Esophagus (tissue), 2 donors: ENCODE results near the gene RNF152. TPM values are rescaled to one million over a fixed set of nuclear protein-coding genes. Genes with fewer than 3 reads are reported as not detected.

Experiments used
- H3K27ac ChIP-seq, 2 donors: one replicate each; pipeline ENCODE4 v1.5.1; 2013; ENCODE audit warnings: low read depth in 2 of 2, mild to moderate bottlenecking in 2 of 2, inconsistent platforms in 1 of 2, low read length in 1 of 2, moderate library complexity in 1 of 2
- H3K27me3 ChIP-seq, 2 donors: one replicate each; pipeline ENCODE4 v1.6.1; 2013; ENCODE audit warnings: low read length in 2 of 2, control low read depth in 1 of 2, mild to moderate bottlenecking in 1 of 2; ENCODE audit not compliant: insufficient read depth in 2 of 2, control insufficient read depth in 1 of 2
- H3K36me3 ChIP-seq, 2 donors: one replicate each; pipeline ENCODE4 v1.6.1; 2013; ENCODE audit warnings: low read length in 1 of 2; ENCODE audit not compliant: control insufficient read depth in 2 of 2, insufficient read depth in 2 of 2
- H3K4me1 ChIP-seq, 2 donors: one replicate each; pipeline ENCODE4 v1.6.1; 2013; ENCODE audit warnings: low read length in 1 of 2; ENCODE audit not compliant: control insufficient read depth in 2 of 2, insufficient read depth in 2 of 2
- H3K4me3 ChIP-seq, 2 donors: one replicate each; pipeline ENCODE4 v1.5.1; 2013; ENCODE audit warnings: low read length in 2 of 2, mild to moderate bottlenecking in 2 of 2, low read depth in 1 of 2, moderate library complexity in 1 of 2
- H3K9me3 ChIP-seq, 2 donors: one replicate each; pipeline ENCODE4 v1.6.1; 2013; ENCODE audit warnings: mild to moderate bottlenecking in 2 of 2, low read depth in 1 of 2, low read length in 1 of 2, moderate library complexity in 1 of 2; ENCODE audit not compliant: control insufficient read depth in 2 of 2, insufficient read depth in 1 of 2
- WGBS, 2 donors: extraction: QIAGEN DNeasy Blood & Tissue Kit; methylation state at CpG; one replicate each; pipeline ENCODE4 v1.1.7; 2013; 5-methylcytosine and 5-hydroxymethylcytosine counted together
- polyA plus RNA-seq, 2 donors: library from polyadenylated mRNA; stranded (reverse); fragments of 200-250 nt; gene quantifications; one replicate each; pipeline ENCODE4 v1.2.3, GENCODE V29; 2013
- donor health status: healthy with polysubstance abuse.
- donor health status: Bipolar disorder and iron deficiency.

Gene RNF152
- polyA plus RNA-seq, 2 donors, result 1.2 to 2.1 TPM

GRCh38 chr18:61896118-61896517 lies 3.3 kb upstream of the RNF152 start:
- no peak overlapping the region for H3K4me3 ChIP-seq
- H3K4me1 ChIP-seq, result peaks cover 0 to 8% of the 10 kb centered on the region in 2 donors
- no peaks in the 10 kb centered on the region for H3K9me3 ChIP-seq
- no peaks in the 10 kb centered on the region for H3K27me3 ChIP-seq
- peak overlapping the region in 1 of 2 donors; percentile 45 for H3K27ac ChIP-seq
- no peaks in the 10 kb centered on the region for H3K36me3 ChIP-seq
- WGBS, 2 donors, result 93% methylated on average over 1 of the region's 1 CpG

- H3K27ac ChIP-seq, result peak overlapping the region; percentile 60 to 78
- no peaks in the 10 kb centered on the region for H3K9me3 ChIP-seq
- peaks cover 0 to 8% of the 10 kb centered on the region in 2 donors for H3K4me1 ChIP-seq
- H3K4me3 ChIP-seq, result peak overlapping the region; percentile 76 to 78
- H3K27me3 ChIP-seq, result no peaks in the 10 kb centered on the region
- H3K36me3 ChIP-seq, result peaks cover 0 to 3% of the 10 kb centered on the region in 2 donors
- WGBS, 2 donors, result 18 to 19% methylated on average over 28 of the region's 28 CpGs
Measured at GRCh38 chr18:61894751-61895524, 2.1 kb upstream of the RNF152 start.

GRCh38 chr18:61893971-61894750 lies 1.4 kb upstream of the RNF152 start:
- H3K9me3 ChIP-seq, result no peaks in the 10 kb centered on the region
- H3K27ac ChIP-seq, result peak overlapping the region; percentile 60 to 78
- H3K27me3 ChIP-seq, result no peaks in the 10 kb centered on the region
- WGBS, 2 donors, result 0 to 1% methylated on average over 89 to 95 of the region's 95 CpGs
- H3K4me3 ChIP-seq, result peak overlapping the region; percentile 76 to 78
- H3K36me3 ChIP-seq, result peaks cover 0 to 5% of the 10 kb centered on the region in 2 donors
- peaks cover 0 to 8% of the 10 kb centered on the region in 2 donors for H3K4me1 ChIP-seq

DNA sequence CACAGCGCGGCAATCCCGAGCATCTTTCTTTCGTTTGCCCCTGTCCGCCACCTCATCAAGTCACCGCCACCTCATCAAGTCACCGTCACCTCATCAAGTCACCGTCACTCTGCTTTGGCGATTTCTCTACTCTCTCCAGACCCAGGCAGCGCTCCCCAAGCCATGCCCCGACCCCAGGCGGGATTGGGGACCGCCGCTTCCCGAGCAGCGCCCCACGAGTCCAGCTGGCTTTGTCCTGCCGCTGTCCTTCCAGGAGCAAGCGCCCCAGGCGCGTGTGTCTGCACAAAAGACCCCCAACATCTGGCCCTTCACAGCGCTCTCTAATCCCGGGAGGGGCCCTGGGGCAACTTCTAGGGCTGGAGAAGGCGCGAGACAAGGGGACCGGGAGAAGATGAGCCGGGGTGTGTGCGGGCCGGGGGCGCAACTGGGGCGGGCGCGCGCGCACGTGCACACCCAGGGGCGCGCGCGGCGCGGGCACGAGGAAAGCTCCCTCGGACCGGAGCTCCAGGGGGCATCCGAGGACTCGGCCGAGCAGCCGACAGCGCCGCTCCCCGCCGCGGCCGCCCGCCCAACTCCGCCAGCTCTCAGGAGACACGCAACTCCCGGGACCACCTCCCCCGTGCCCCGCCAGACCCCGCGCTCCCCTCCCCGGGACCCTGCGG lies 633 bp upstream of the RNF152 start:
- Histone ChIP-seq H3K36me3 (peaks cover 0 to 5% of the 10 kb centered on the region in 2 donors), H3K4me3 (peak overlapping the region; percentile 76 to 78), H3K27me3 (no peaks in the 10 kb centered on the region), H3K9me3 (no peaks in the 10 kb centered on the region), H3K27ac (peak overlapping the region; percentile 44 to 78), H3K4me1 (peaks cover 0 to 8% of the 10 kb centered on the region in 2 donors)
- WGBS, 2 donors, result 1% methylated on average over 40 to 65 of the region's 65 CpGs

DNA sequence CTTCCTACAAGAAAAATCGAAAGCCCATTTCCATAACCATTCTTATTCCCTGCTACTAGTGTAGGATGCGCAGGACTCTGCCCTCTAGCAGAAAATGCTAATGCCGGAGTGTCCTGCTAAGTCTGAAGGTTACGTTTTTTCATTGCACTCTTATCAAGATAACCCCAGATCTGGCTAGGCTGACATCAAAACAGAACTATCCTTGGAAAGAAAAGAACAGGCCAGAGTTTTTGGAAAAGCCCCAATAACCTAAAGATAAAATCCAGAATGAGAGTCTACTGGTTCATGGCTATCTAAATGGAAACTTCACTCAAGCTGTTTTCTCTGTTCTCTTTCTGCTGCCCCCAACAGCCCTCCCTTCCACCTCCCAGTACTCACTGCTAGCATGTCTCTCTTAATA lies 913 bp downstream of the RNF152 start:
- H3K9me3 ChIP-seq, result no peaks in the 10 kb centered on the region
- H3K4me1 ChIP-seq, result peaks cover 0 to 8% of the 10 kb centered on the region in 2 donors
- no peak overlapping the region for H3K4me3 ChIP-seq
- WGBS, 2 donors, result 61 to 84% methylated on average over 4 of the region's 4 CpGs
- no peaks in the 10 kb centered on the region for H3K27me3 ChIP-seq
- H3K36me3 ChIP-seq, result peaks cover 0 to 5% of the 10 kb centered on the region in 2 donors
- H3K27ac ChIP-seq, result no peak overlapping the region

- Histone ChIP-seq H3K4me3 (no peak overlapping the region), H3K4me1 (peaks cover 0 to 8% of the 10 kb centered on the region in 2 donors), H3K27ac (peak overlapping the region in 1 of 2 donors; percentile 36), H3K27me3 (no peaks in the 10 kb centered on the region), H3K36me3 (peaks cover 0 to 5% of the 10 kb centered on the region in 2 donors), H3K9me3 (no peaks in the 10 kb centered on the region)
- 50 to 60% methylated on average over 2 of the region's 2 CpGs for WGBS, 2 donors
Measured at GRCh38 chr18:61891271-61891670, 1.5 kb downstream of the RNF152 start.

- WGBS, 2 donors, result 91 to 94% methylated on average over 3 of the region's 3 CpGs
- Histone ChIP-seq H3K27ac (no peak overlapping the region), H3K4me3 (no peak overlapping the region), H3K27me3 (no peaks in the 10 kb centered on the region), H3K9me3 (no peaks in the 10 kb centered on the region), H3K4me1 (peaks cover 0 to 8% of the 10 kb centered on the region in 2 donors), H3K36me3 (peaks cover 0 to 5% of the 10 kb centered on the region in 2 donors)
Measured at GRCh38 chr18:61890344-61890743, 2.5 kb downstream of the RNF152 start.

DNA sequence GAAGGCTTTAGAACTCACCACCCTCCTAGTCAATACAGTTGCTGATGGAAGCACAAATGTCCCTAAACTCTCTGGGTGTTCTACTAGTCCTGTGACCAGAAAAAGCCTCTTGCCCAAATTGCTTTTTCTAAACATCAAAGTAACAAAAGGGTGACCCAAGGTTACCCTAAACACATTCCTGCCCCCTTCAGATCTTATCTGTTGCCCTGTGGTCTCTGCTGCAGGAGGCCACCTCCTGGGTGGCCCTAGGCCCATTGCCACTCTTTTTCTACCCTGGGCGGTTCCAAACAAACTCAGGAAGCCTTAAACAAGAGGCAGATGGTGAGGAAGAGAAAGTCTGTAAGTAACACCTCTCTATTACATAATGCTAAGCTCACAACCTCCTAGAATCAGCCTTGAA lies 3.3 kb downstream of the RNF152 start:
- Histone ChIP-seq H3K9me3 (no peaks in the 10 kb centered on the region), H3K4me1 (peaks cover 0 to 5% of the 10 kb centered on the region in 2 donors), H3K4me3 (no peak overlapping the region), H3K27me3 (no peaks in the 10 kb centered on the region), H3K27ac (no peak overlapping the region), H3K36me3 (peaks cover 0 to 5% of the 10 kb centered on the region in 2 donors)
- WGBS, 2 donors, result 67 to 75% methylated on average over 1 of the region's 1 CpG

- Histone ChIP-seq H3K9me3 (no peaks in the 10 kb centered on the region), H3K27ac (no peak overlapping the region), H3K4me1 (peaks cover 0 to 5% of the 10 kb centered on the region in 2 donors), H3K27me3 (no peaks in the 10 kb centered on the region), H3K4me3 (no peak overlapping the region), H3K36me3 (peaks cover 0 to 5% of the 10 kb centered on the region in 2 donors)
- 76 to 78% methylated on average over 5 of the region's 5 CpGs for WGBS, 2 donors
Measured at GRCh38 chr18:61888622-61889021, 4.2 kb downstream of the RNF152 start.
